HG03103 (cell line): ENCODE measurements around the gene TLCD5.

Experiments used
- ATAC-seq: cut with Tn5 transposase; IDR thresholded peaks from one replicate; pipeline ENCODE4 v1.9.1; 2021; ENCODE audit warnings: low read depth; ENCODE audit not compliant: unreplicated experiment

TLCD5 gene

DNA sequence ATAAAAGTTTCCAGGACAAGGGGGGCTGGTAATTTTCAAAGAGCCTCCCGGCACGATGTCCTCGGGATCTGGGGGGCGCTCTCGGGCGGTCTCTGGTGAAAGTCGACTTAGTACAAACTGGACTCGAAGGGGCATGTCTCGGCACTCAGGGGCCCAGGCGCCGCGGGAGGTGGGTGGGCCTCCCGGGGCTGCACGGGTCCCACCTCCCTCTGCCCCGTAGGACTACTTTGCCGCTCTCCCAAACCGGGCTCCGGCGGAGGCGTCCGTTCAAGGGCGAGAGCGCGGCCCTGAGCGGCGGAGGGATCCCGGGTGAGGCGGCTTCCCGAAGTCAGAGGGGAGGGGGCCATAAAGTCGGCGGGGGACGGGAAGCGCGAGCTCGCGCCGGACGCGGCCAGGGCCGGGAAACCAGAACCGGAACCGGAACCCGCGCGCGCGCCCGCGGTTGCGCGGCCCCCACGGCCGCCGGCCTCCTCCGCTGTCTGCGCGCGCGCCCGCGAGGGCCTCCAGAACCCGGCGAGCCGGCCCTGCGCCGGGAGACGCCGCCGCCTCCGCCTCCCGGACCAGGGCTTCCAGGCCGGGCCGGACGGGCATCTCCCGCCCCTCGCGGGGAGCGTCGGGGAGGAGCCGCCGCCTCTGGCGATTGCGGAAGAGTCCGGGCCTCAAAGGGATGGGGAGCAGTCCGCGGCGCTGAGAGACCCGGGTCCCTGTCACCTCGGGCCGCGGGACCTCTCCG, 11.0 kb downstream of the TLCD5 start, which contains the start of gene ARHGEF12:
Gene ARHGEF12 (plus strand): TSS at position 506 of the 733 bp plus-strand sequence. CDS start 831 bp downstream, outside the sequence.
- ATAC-seq, result peak; percentile 51

DNA sequence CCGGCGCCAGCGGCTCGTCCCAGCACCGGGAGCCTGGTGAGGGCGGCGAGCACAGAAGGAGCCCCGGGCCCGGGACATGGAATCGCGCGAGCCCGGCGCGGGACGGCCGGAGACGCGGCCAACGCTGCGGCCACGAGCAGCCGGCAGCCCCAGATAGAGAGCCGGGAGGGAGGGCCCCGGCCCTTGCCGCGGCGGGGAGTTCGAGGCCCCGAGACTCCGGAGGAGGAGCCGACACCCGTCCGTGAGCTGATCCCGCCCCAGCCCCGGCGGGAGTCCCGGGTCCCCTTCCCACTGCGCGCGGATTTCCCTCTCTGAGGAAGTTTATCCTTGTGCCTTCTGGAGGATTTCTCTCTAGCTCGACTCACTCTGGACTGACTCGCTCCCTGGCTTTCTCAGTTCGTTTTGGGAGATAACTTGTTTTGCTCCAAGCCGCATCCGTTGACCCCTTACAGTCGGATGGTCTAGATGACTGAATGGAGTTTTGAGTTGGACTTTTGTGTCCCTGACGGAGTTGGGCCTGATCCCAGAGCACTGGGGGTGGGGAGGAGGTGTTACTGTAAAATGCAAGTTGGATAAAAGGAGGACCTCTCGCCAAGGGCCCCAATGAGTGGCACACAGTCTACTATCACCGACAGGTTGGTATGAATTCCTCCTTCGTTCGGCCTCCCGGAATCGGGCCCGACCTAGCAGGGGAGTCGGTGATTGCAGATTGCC, 11.7 kb downstream of the TLCD5 start:
- peak; percentile 20 for ATAC-seq

DNA sequence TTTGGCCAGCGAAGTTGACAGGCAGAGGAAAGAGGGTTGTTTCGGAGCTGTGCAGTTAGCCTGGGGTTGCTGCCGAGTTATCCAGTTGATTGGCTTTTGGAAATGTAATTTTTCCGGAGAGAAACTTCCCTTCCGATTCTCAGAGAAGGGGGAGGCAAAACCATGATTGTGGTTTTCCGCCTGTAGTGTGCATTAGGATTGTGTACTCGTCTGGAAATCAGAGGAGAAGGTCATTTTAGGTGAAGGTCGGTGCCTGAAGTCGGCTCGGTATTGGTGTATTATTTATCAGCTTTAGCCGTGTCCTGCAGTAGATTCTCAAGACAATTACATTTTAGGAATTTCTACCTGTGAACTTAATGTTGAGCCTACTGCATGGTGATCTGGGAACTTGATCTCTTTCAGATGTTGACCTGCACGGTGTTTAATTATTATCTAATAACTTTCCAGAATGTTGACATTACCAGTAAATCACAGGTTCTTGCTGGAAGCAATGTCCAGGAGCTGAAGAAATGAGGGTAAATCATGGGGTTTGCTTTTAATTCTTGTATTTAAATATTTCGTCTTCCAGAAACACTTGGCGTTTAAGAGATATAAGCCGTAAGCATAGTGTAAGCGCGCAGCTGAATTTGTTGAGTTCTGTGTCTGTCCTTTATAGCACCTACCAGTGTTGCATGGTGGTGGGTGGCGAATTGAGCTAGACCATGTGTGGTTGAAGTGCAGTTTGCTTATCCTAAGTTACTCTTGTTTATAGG, 12.4 kb downstream of the TLCD5 start:
- no peak for ATAC-seq

DNA sequence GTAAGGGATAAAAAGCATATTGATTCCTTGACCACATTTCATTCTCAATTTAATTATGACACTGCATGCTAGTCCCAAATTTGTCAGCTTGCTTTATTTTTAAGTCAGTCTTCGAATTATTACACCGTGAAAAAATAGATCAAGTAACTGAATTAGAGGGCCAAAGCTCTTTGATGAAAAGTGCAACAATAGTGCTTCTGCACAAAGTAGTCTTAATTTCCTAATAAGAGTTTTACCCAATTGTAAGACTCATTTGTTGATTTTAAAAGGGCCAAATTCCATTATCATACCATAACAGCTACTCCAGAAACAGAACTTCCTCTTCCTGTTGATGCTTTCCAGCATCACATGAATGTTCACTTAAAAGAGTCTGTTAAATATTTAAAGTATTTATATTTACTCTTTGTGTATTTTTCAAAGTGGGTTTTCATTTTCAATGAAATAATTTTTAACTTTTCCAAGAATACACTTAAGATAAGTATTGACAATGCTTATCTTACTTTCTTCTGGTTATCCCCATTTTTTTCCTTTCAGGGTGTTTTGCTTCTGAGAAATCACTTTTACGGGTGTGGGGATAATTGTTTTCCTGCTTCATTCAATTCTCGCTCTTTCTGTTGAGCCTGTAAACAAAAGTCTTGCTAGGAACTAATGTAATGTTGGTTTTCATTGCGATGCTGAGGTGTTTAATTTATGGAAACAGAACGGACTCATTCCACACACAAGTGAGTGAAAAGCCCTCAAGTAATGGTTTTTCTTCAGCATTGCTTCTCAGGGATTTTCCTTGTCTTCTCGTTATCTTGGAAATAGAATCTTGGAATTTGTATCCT, 13.2 kb downstream of the TLCD5 start:
- ATAC-seq, result no peak

DNA sequence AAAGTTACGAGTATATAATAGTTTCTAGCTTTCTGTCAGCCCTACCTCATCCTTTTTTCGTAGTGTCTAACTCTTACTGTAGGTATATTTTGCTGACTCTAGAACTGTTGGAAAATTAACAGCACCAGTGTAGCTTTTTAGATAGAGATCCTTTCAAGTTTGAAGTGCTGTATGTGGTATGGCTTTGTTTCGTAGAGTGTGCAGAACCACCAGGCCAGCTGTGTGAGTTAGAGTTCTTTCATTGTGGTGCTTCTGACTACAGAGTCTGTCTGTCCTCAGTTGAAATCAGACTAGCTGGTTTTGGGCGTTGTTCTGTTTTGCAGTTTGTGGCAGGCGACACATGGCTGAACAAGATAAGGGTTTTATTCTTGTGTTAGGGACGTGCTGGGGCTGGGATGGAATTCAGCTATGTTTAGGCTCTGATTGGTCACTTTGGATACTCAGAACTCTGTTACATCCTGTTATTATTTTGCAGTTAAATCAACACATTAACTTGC, 14.3 kb downstream of the TLCD5 start:
- no peak for ATAC-seq

DNA sequence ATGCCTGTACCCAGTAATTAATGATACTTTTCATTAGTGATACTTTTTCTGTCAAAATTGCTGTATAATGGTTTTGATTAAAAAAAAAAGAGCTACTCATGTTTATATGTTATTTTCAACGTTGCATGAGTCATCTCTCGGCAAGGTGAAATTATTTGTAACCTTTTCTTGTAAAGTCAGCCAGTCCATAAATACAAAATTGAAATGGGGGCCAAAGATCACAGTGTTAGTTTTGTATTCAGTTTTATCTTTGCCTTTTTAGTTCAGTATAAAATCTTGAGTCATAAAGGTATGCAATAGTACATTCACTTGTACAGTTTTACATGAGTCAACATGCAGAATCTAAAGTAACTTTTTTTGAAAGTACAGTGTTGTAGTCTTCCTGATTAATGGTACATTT, 15.4 kb downstream of the TLCD5 start:
- no peak for ATAC-seq

DNA sequence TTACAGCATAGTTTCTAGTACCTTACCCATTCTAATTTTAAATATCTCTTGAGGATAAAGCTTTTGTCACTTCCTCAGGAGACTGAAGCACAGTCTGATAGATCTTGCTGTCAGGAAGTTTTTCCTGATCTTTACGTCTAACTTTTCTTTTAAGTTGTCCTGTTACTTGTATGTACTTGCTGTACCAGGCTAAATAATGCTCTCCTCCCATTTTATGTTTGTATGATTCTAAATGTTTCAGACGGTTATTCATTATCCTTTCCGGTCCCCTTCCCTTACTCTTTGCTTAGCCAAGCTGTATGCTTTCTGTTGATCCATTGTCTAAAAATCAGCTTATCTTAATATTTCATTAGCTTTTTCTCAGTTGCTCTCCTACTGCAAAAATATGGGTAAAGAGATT, 17.1 kb downstream of the TLCD5 start:
- no peak for ATAC-seq

DNA sequence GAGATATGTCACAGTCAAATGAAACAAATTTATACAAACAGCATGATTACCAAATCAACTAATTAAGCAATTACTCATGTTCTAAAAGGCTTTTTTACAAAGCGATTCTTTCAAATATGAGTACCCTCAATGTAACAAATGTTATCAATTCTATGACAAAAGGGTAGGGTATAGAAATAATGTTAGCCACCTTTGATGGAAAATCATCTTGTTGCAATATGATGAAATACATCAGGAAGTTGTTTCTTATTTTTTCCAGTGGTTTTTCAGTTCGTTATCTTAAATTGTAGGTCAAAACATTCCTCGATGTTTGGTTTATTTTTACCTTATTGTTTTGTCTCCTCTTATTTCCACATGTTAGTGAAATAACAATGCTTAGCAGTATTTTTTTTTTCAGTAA, 17.6 kb downstream of the TLCD5 start:
- ATAC-seq, result no peak

DNA sequence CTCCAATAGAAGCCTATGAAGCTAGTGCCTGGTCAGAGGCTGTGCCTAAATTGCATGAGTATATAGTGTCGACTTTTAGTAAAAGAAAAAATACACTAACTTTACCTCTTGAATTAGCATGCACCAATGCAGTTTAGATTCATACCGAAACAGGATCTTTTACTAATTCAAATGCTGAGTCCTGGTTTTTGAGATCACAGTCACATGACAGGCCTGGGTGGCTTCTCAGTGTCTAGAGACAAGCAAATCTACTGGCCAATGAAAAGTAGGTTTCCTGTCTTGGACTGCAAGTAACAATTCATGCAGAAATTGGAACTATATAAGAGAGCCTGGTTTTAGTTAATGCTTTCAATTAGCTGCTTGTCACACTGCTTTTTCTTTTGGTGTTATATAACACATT, 18.3 kb downstream of the TLCD5 start:
- ATAC-seq, result peak; percentile 59

DNA sequence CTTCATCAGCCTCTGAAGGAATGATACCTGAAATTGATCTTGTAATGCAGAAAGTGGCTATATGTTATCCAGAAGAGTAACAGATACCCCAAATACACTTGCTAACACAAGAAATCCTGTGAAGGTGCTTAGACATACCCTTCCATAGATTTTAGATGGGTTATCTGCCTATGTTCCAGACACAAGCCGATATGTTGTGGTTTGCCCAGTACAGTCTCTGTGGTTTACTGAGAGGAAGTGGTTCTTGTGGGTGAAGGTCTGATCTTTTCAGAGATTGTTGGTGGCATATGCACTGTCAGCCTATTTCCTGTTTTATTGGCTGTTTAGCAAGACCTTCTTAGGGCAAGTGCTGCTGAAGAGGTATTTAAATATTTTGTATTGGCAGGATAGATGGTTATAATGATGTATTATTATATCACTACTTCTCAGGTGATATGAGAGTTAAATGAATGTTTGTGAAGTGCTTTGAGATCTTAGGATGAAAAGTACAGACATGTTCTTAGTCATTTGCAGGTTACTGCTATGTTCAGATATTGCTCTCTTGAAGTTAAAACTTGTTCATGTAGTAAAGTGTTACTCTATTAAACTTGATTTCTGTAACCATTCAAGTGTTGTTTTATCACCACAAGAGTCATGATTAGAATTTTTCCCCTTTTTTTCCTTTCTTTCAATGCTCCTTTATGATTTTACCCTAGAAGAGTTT, 19.4 kb downstream of the TLCD5 start:
- ATAC-seq, result peak; percentile 74

DNA sequence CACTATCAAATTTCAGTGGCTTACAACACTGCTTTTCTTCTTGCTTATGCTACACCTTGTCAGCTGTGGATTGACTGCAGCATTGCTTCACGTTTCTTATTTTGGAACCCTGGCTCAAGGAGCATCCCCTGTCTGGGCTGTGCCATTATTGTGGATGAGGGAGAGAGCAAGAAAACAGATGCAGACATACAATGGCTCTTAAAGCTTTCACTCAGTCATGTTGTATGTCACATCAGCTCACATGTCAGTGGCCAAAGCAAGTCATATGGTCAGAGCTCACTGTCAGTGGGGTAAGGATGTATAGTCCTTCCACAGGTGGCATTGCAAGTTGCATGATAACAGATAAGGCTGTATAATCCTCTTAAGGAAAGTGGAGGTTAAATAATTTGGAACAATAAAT, 21.1 kb downstream of the TLCD5 start:
- no peak for ATAC-seq

DNA sequence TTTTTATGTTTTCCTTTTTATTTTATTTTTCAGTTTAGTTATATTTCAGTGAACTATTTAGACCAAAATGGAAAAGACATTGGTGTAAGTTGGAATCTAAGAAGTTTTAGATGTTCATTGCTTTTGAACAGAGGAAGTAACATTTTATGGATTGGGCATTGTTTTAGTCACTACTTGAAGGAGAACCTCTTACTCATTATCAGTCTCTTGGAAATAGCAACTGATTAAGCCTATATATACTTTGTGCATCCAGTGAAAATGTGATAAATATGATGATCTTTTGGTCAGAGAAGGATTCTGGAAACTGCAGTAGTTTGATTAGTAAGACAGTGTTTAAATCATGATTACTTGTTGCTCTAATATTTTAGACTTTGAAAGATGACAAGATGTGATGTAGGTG, 25.5 kb downstream of the TLCD5 start:
- ATAC-seq, result no peak

DNA sequence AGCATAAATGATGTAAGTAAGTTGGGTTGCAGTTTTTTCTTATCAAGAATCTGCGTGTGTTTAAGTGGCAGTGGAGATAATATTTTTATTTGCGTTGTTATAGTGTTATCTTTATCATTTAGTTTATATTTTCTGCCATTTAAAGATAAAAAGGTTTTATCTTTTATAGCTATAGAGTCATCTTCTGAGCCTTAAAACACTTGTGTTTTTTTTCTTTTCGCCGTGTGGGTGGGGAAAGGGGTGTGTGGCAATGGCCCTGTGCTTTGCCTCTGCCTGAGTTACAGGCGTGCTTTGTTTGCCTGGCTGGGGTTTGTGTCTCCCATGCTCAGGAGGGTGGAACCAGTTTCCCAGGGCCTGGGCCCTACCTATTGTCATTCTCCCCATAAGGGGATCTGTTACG, 27.3 kb downstream of the TLCD5 start:
- no peak for ATAC-seq

DNA sequence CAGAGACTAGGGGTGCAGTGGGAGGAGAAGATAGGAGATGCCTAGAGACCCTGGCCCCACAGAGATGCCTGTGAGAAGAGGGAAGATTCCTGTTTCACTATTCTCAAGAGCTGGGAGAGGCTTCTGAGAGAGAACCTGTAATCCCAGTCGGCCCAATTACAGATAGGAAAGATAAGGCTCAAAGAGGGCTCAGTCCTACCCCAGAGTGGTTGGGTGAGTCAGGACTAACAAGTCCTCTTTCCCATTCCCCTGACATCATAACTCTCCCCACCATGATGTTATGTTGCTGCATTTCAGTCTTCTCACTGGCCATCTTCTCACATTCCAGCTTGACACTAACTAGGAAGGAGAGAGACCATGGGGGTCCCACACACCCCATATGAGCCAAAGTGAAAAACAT, 29.0 kb downstream of the TLCD5 start:
- no peak for ATAC-seq

DNA sequence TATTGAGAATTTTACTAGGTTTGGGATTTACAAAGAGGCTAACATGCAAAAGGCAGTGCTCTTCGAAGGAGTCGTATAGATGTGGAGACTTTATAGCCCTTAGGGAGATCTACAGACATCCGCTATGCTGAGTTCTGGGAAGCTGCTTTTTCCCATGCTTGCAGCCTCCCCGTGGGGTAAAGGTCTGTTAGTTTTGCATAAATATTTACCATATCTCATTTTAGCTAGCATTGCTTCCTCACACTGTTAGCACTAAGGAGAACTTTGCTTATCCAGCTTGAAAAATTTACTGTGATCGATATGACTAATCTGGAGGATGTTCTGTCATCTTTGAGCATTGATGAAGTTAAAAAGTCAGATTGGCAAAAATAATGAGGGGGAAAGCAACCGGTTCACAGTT, 29.7 kb downstream of the TLCD5 start:
- no peak for ATAC-seq

DNA sequence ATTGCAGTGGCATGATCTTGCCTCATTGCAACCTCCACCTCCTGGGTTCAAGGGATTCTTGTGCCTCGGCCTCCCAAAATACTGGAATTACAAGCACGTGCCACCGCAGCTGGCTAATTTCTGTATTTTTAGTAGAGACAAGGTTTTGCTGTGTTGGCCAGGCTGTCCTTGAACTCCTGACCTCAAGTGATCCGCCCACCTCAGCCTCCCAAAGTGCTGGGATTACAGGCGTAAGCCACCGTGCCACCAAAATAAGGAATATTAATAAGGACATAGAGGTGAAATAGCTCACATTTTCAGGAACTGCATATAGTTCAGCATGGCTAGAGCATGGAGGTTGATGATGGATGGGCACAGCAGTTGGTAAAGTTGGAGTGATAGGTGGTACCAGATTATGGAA, 32.5 kb downstream of the TLCD5 start:
- ATAC-seq, result no peak

DNA sequence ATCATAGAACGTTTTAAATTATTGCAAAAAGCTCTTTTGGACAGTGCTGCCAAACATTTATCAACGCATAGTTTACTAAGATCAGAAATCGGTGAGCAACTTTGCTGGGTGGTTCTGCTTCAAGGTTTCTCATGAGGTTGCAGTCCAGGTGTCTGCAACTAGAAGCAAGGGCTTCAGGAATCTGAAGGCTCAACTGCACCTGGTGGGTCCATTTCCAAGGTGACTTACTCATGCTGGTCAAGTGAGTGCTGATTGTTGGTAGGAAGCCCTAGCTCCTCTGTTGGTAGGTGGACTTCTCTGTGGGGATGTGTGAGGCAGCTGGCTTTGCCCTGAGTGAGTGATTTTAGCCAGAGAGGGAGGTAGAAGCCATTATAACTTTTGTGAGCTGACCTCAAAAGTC, 33.6 kb downstream of the TLCD5 start:
- no peak for ATAC-seq

DNA sequence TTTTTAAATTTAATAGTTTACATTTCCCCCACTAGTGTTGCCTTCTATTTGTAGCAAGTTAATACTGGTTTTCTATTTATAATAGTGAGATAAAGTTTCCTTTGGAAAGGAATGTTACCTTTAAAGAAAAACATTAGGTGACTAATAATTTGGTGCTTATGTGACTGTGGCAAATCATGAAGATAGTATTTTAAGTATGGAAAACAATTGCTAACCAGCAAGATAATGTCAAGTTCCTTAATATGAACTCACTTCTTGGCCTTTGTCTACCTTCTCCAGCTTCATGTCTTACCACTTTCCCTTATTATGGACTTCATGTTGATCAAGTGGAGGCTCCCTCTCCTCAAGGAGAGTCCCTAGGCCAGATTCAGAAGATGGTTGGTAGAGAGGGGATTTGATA, 38.3 kb downstream of the TLCD5 start:
- no peak for ATAC-seq

DNA sequence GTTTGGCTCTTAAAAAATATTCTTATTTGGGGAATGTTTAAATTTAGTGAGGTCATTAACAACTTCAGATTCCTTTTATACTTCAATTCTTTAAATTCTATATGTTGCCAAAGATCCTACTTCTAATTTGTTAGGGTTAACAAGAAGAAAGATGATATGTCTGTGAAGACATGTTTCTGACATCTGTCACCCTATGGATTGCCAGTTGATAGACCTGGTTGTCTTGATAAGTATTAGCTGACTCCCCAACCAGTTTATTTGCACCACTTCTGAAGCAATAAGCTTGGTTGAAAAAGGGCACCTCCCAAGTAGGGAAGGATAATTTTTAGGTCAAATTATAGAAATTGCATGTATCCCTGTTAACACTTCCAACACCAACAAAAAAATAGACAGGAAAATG, 40.4 kb downstream of the TLCD5 start:
- ATAC-seq, result no peak

DNA sequence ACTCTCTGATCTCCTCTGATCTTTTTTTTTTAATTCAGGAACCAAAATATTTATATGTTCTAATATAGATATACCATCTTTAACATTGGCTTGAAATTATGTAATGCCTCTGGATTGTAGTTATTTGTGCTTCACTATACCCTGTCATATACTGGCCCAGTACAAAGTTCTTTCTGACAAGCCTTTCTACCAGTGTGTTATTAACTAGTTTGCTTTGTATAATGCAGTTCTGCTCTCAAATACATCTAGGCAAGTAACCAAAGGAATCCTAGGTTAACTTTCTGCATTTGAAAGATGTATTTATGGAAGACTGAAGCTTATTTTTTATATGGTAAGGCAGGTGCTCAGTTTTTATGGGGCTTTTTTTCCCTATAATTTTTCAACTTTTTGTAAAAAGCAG, 47.2 kb downstream of the TLCD5 start:
- ATAC-seq, result no peak
